K562 (cell line): ENCODE measurements around the gene MAN1A1. TPM values are rescaled to one million over a fixed set of nuclear protein-coding genes. Genes with fewer than 3 reads are reported as not detected.

Experiments used
- BRCA1 ChIP-seq, 2 experiments: fragments of 450-650 bp in 1 of 2; sonication (generic) in 1 of 2; formaldehyde crosslinking in 1 of 2; IDR thresholded peaks; 2 replicates each; pipeline versions ENCODE4 v1.5.0 to v1.6.1; 2017 to 2020; ENCODE audit warnings: mild to moderate bottlenecking in 1 of 2, missing genetic modification reagents in 1 of 2
- CBX3 ChIP-seq, 2 experiments: IDR thresholded peaks; 1 replicate in 1 of 2; 2 replicates in 1 of 2; pipeline ENCODE4 v1.6.1; 2012; ENCODE audit warnings: inconsistent platforms in 2 of 2, low read length in 2 of 2, borderline replicate concordance in 1 of 2, control low read depth in 1 of 2
- ELF4 ChIP-seq: fragments of 450-650 bp; formaldehyde crosslinking; IDR thresholded peaks from 2 replicates; pipeline ENCODE4 v1.4.0; 2022; ENCODE audit warnings: missing genetic modification characterization
- EP400 ChIP-seq: fragments of 450-650 bp; IDR thresholded peaks from 2 replicates; pipeline ENCODE4 v1.6.1; 2017; ENCODE audit warnings: antibody characterized with exemption, mild to moderate bottlenecking, moderate library complexity
- FIP1L1 ChIP-seq: fragments of 200-400 bp; formaldehyde crosslinking; IDR thresholded peaks from 2 replicates; pipeline ENCODE4 v1.6.1; 2018; ENCODE audit warnings: mild to moderate bottlenecking, low read depth, low read length; ENCODE audit not compliant: poor library complexity, severe bottlenecking
- FOXA3 ChIP-seq, 2 experiments: fragments of 450-650 bp in 1 of 2; sonication (generic) in 1 of 2; formaldehyde crosslinking; IDR thresholded peaks in 1 of 2; conservative IDR thresholded peaks in 1 of 2; 2 replicates each; pipeline versions ENCODE4 v1.4.0 to v1.8.0; 2020 to 2022; ENCODE audit warnings: mild to moderate bottlenecking in 2 of 2, missing genetic modification reagents in 1 of 2
- HDAC1 ChIP-seq, 2 experiments: fragments of 450-650 bp; IDR thresholded peaks; 2 replicates each; pipeline ENCODE4 v1.6.1; 2016 to 2017; ENCODE audit warnings: inconsistent platforms in 1 of 2, mild to moderate bottlenecking in 1 of 2, moderate library complexity in 1 of 2
- HDAC2 ChIP-seq: fragments of 450-650 bp; IDR thresholded peaks from 2 replicates; pipeline ENCODE4 v1.6.1; 2016; ENCODE audit warnings: mild to moderate bottlenecking
- HNRNPH1 ChIP-seq: fragments of 200-400 bp; formaldehyde crosslinking; optimal IDR thresholded peaks from 2 replicates; pipeline ENCODE3; 2017; ENCODE audit warnings: low read depth, mild to moderate bottlenecking, low read length, moderate library complexity
- KLF10 ChIP-seq: fragments of 250-450 bp; sonication (Bioruptor Pico); IDR thresholded peaks from 2 replicates; pipeline ENCODE4 v1.6.1; 2021; ENCODE audit warnings: matching md5 sums
- NELFE ChIP-seq: IDR thresholded peaks from 2 replicates; pipeline ENCODE4 v1.6.1; 2011; ENCODE audit warnings: mild to moderate bottlenecking; ENCODE audit not compliant: insufficient read depth, insufficient read length
- NEUROD1 ChIP-seq: fragments of 150-350 bp; IDR thresholded peaks from 2 replicates; pipeline ENCODE4 v1.6.1; 2014; ENCODE audit warnings: borderline replicate concordance, low read length, low read depth; ENCODE audit not compliant: partially characterized antibody
- NFE2L1 ChIP-seq: fragments of 450-650 bp; IDR thresholded peaks from 2 replicates; pipeline ENCODE4 v1.6.1; 2016; ENCODE audit warnings: missing genetic modification characterization, low read depth, mild to moderate bottlenecking, missing compliant biosample characterization, moderate library complexity, borderline replicate concordance
- NFIX ChIP-seq: fragments of 250-450 bp; sonication (Bioruptor Pico); IDR thresholded peaks from 2 replicates; pipeline ENCODE4 v1.4.0; 2020; ENCODE audit warnings: low read depth, mild to moderate bottlenecking, moderate library complexity
- POLR2A ChIP-seq: fragments of 450-650 bp; conservative IDR thresholded peaks from 2 replicates; pipeline ENCODE4 v1.6.1; 2016
- PREB ChIP-seq: sonication (generic); formaldehyde crosslinking; IDR thresholded peaks from 2 replicates; pipeline ENCODE4 v1.8.1; 2023; ENCODE audit warnings: mild to moderate bottlenecking, missing genetic modification reagents
- SIN3B ChIP-seq: fragments of 450-650 bp; IDR thresholded peaks from 2 replicates; pipeline ENCODE4 v1.6.1; 2017; ENCODE audit warnings: low read depth, mild to moderate bottlenecking, moderate library complexity
- SPI1 ChIP-seq: IDR thresholded peaks from 2 replicates; pipeline ENCODE4 v1.6.1; 2011; ENCODE audit warnings: low read depth, low read length, control low read depth, borderline replicate concordance
- SUPT5H ChIP-seq: fragments of 450-650 bp; IDR thresholded peaks from 2 replicates; pipeline ENCODE4 v1.6.1; 2016
- TARDBP ChIP-seq: fragments of 450-650 bp; IDR thresholded peaks from 2 replicates; pipeline ENCODE4 v1.6.1; 2016
- VEZF1 ChIP-seq: fragments of 200-800 bp; sonication (Bioruptor generic); IDR thresholded peaks from 2 replicates; pipeline ENCODE4 v1.6.1; 2017; ENCODE audit warnings: missing genetic modification characterization, missing compliant biosample characterization
- YBX1 ChIP-seq: fragments of 450-650 bp; IDR thresholded peaks from 2 replicates; pipeline ENCODE4 v1.7.1; 2016; ENCODE audit warnings: mild to moderate bottlenecking
- ZBTB1 ChIP-seq: sonication (generic); formaldehyde crosslinking; IDR thresholded peaks from 2 replicates; pipeline ENCODE4 v1.8.1; 2023; ENCODE audit warnings: missing genetic modification reagents, low read depth, mild to moderate bottlenecking, borderline replicate concordance
- ZNF140 ChIP-seq: fragments of 250-450 bp; sonication (Bioruptor Pico); IDR thresholded peaks from 2 replicates; pipeline ENCODE4 v1.8.0; 2021; ENCODE audit warnings: moderate library complexity, mild to moderate bottlenecking, inconsistent platforms
- ZNF217 ChIP-seq: sonication (generic); formaldehyde crosslinking; IDR thresholded peaks from 2 replicates; pipeline ENCODE4 v1.8.0; 2022; ENCODE audit warnings: mild to moderate bottlenecking, missing genetic modification reagents
- ZNF232 ChIP-seq: sonication (generic); formaldehyde crosslinking; IDR thresholded peaks from 2 replicates; pipeline ENCODE4 v1.8.0; 2022; ENCODE audit warnings: mild to moderate bottlenecking, missing genetic modification reagents
- ZNF436 ChIP-seq: fragments of 250-450, 450-650 bp; sonication (Bioruptor Pico); formaldehyde crosslinking; IDR thresholded peaks from 2 replicates; pipeline ENCODE4 v1.7.0; 2020; ENCODE audit warnings: mild to moderate bottlenecking
- ZNF79 ChIP-seq: fragments of 250-450 bp; sonication (Bioruptor Pico); IDR thresholded peaks from 2 replicates; pipeline ENCODE4 v1.4.0; 2020; ENCODE audit warnings: low read depth, mild to moderate bottlenecking, moderate library complexity
- polyA plus RNA-seq, 8 experiments: library from polyadenylated mRNA; depleted of rRNA in 4 of 8; stranded (reverse) in 5 of 8; unstranded in 3 of 8; fragments of >200 nt; fragmentation: Nextera tagmentation in 2 of 8; fragmentation: Illumina TruSeq in 1 of 8; extraction: Ambion mirVana in 2 of 8; extraction: Trizol in 1 of 8; gene quantifications; 2 replicates each; pipeline versions ENCODE4 v1.2.1 to v1.2.3, GENCODE V29; 2011 to 2014; ENCODE audit warnings: inconsistent platforms in 1 of 8, missing spikeins in 1 of 8
- total RNA-seq, 7 experiments: library from RNA; depleted of rRNA in 6 of 7; stranded (reverse); fragments of >200 nt in 6 of 7; fragmentation: Illumina TruSeq in 2 of 7; extraction: Trizol in 2 of 7; gene quantifications; 2 replicates each; pipeline versions ENCODE4 v1.2.1 to v1.2.3, GENCODE V29; 2011 to 2021; ENCODE audit warnings: low replicate concordance in 1 of 7
- TF ChIP-seq, protein P1 (sequence below): fragments of 450-650 bp; IDR thresholded peaks from 2 replicates; pipeline ENCODE4 v1.6.1; 2016; ENCODE audit warnings: missing biosample characterization, missing genetic modification characterization

MAN1A1 gene
- total and polyA plus RNA-seq, 9 of the 15 experiments (the other 6 are each of a cell fraction or from before 2014, with no cell fraction given): 24.5 to 78.4 (median 59.7) TPM

DNA sequence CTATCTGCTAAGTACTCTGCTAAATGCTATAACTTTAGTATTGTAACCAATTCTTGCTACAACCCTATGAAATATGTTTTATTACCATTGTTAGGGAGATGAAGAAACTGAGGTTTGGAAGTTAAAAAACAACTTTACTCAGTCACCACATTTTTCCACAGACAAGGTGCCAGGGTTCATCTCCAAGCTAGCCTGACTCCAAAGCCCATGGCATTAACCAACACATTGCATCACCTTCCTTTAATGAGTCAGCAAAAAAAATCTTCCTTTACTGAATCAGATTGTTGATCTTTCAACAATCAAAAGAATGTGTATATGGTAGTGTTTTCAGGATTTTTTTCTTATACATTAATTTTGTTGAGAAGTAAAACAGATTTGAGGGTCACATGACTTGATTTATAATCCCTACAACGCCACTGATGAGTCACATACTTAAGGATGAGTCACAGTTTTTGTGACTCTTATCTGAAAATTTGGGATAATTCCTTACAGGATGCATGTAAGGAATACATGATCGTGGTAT, 41.5 kb downstream of the MAN1A1 start (continued):
- TF ChIP-seq PREB (no peak), ZNF436 (CRISPR knock-in tag) (no peak), ZBTB1 (no peak), BRCA1 (IDR thresholded peaks at IDR 0.05) (no peak), BRCA1 (CRISPR knock-in tag; IDR thresholded peaks at IDR 0.05) (no peak), SPI1 (no peak), YBX1 (no peak), NFE2L1 (tag) (peak; percentile 96), CBX3 (IDR thresholded peaks at IDR 0.05; ENCODE audit: borderline replicate concordance in 1 of 2, low read length in 2 of 2) (no peak), HDAC1 (IDR thresholded peaks at IDR 0.05) (peak in 1 of 2 experiments; percentile 74; a peak in 2 of 4 replicates), HNRNPH1 (no peak), NELFE (no peak), ZNF232 (CRISPR knock-in tag) (no peak), POLR2A (no peak), ZNF140 (no peak), FOXA3 (CRISPR knock-in tag; conservative IDR thresholded peaks at IDR 0.05 in 1 of 2, IDR thresholded peaks at IDR 0.05 in 1 of 2) (no peak), KLF10 (CRISPR knock-in tag) (no peak), NFIX (no peak), EP400 (peak; percentile 81), ZNF217 (no peak), HDAC2 (peak; percentile 93; the same call in 1 of the 2 replicates), SUPT5H (no peak), TARDBP (no peak), ZNF79 (peak; percentile 20; the same call in 1 of the 2 replicates), NEUROD1 (peak; percentile 12), VEZF1 (CRISPR knock-in tag) (no peak), SIN3B (no peak), FIP1L1 (no peak), ELF4 (CRISPR knock-in tag) (no peak)
- TF ChIP-seq, protein P1, sequence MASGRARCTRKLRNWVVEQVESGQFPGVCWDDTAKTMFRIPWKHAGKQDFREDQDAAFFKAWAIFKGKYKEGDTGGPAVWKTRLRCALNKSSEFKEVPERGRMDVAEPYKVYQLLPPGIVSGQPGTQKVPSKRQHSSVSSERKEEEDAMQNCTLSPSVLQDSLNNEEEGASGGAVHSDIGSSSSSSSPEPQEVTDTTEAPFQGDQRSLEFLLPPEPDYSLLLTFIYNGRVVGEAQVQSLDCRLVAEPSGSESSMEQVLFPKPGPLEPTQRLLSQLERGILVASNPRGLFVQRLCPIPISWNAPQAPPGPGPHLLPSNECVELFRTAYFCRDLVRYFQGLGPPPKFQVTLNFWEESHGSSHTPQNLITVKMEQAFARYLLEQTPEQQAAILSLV (tag): peak; percentile 89
